Smooth muscle cell (in vitro differentiated cells): ENCODE results near the gene FARS2. TPM values are rescaled to one million over a fixed set of nuclear protein-coding genes. Genes with fewer than 3 reads are reported as not detected.

ENCODE experiments used
- DNase-seq: peaks from one replicate; lab custom pipeline; 2025; ENCODE audit not compliant: unreplicated experiment; lab: John Stamatoyannopoulos, UW
- H2AFZ ChIP-seq: fragments of 200-600 bp; sonication (generic); 2 replicates; pipeline ENCODE4 v1.6.0; 2016; ENCODE audit warnings: antibody characterized with exemption, low read depth, mild to moderate bottlenecking
- H3F3A ChIP-seq: fragments of 200-600 bp; sonication (generic); 2 replicates; pipeline ENCODE4 v1.6.0; 2017; ENCODE audit warnings: antibody characterized with exemption, low read depth
- H3K27ac ChIP-seq: fragments of 200-600 bp; sonication (generic); 2 replicates; pipeline ENCODE4 v1.5.1; 2016; ENCODE audit warnings: low read depth, mild to moderate bottlenecking
- H3K27me3 ChIP-seq: fragments of 200-600 bp; sonication (generic); 2 replicates; pipeline ENCODE4 v1.6.1; 2016; ENCODE audit warnings: low read depth, mild to moderate bottlenecking
- H3K36me3 ChIP-seq: fragments of 200-600 bp; sonication (generic); 2 replicates; pipeline ENCODE4 v1.5.1; 2016; ENCODE audit warnings: low read depth
- H3K4me1 ChIP-seq: fragments of 200-600 bp; sonication (generic); 2 replicates; pipeline ENCODE4 v1.5.1; 2016; ENCODE audit warnings: low read depth
- H3K4me2 ChIP-seq: fragments of 200-600 bp; sonication (generic); 2 replicates; pipeline ENCODE4 v1.6.0; 2016; ENCODE audit warnings: mild to moderate bottlenecking
- H3K4me3 ChIP-seq: fragments of 200-600 bp; sonication (generic); 2 replicates; pipeline ENCODE4 v1.5.1; 2016; ENCODE audit warnings: mild to moderate bottlenecking
- H3K79me2 ChIP-seq: fragments of 200-600 bp; sonication (generic); 2 replicates; pipeline ENCODE4 v1.6.0; 2016; ENCODE audit warnings: low read depth, mild to moderate bottlenecking
- H3K9ac ChIP-seq: fragments of 200-600 bp; sonication (generic); 2 replicates; pipeline ENCODE4 v1.6.0; 2016; ENCODE audit warnings: low read depth
- H3K9me3 ChIP-seq: fragments of 200-600 bp; sonication (generic); replicated peaks from 2 replicates; pipeline ENCODE4 v1.5.1; 2016; ENCODE audit warnings: low read depth
- H4K20me1 ChIP-seq: fragments of 200-600 bp; sonication (generic); 2 replicates; pipeline ENCODE4 v1.6.0; 2016; ENCODE audit warnings: low read depth
- WGBS: methylation state at CpG from one replicate; pipeline ENCODE4 v1.1.7; 2016; ENCODE audit warnings: low lambda C conversion rate; 5-methylcytosine and 5-hydroxymethylcytosine counted together
- polyA plus RNA-seq: library from polyadenylated mRNA; unstranded; fragments of >200 nt; fragmentation: Nextera tagmentation; extraction: Ambion mirVana; gene quantifications from 2 replicates; pipeline ENCODE4 v1.2.1, GENCODE V29; 2016
- total RNA-seq: library from RNA; depleted of rRNA; stranded (reverse); fragments of >200 nt; gene quantifications from 2 replicates; pipeline ENCODE4 v1.2.3, GENCODE V29; 2014
- TF ChIP-seq, protein P1 (sequence below): fragments of 200-600 bp; sonication (generic); IDR thresholded peaks from 2 replicates; pipeline ENCODE4 v1.5.1; 2017; ENCODE audit warnings: borderline replicate concordance, mild to moderate bottlenecking, antibody characterized with exemption; ENCODE audit not compliant: insufficient read depth, poor library complexity, severe bottlenecking

The FARS2 gene
- total and polyA plus RNA-seq, 2 experiments from 2014 or later, result 9.6 to 13.2 TPM

DNA sequence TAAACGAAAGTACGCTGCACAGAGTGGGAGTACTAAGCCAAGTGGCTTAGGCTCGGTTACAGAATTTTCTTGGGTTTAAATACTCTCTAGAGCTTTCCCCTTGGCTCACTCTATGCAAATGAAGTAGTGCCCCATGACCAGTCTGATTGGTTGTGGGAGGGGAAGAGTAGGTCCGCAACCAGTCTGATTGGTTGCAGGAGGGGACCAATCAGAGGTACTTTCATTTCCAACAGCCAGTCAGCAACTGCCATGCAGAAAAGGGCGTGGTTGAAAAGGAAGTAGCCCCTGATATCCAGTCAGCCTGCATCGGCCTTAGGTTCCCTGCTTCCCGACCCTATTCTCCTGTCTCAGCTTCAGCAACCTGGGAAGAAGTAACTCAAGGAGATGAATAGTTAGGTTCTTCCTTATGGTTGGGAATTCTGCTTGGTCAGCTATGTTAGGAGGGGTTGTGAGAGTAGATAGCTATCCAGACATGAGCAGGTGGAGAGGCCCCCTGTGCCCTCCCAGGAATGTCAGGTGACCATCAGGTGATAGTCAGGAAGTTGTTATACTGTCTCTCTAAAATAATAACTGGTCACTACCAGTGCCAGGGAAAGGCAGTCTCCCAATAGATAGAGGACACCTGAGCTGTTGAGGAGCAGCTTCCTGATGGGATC is 57.4 kb downstream of the FARS2 start:
- H3K27ac ChIP-seq, result no peak overlapping the region
- 79% methylated on average over 7 of the region's 7 CpGs for WGBS
- no peak overlapping the region for H3K4me3 ChIP-seq

DNA sequence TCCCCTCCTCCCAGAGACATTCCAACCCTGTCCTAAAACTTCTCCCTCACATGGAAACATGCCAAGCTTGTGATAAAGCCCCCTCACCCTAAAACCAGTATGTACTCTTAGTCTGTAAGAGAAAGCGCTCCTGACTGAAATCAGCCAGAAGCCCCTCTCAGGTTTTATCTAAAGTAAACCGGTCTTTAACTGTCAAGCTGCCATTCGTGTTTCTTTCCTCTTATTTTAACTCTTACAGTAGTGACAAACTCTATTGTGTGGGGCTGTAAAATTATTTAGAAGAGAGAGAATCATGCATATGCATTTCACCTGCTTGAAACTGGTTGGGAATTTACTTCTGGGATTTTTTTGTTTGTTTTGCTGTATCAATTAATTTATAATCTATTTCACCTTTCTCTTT is 62.7 kb downstream of the FARS2 start:
- Histone ChIP-seq H3K9ac (no peak overlapping the region), H3K4me1 (no peaks in the 10 kb centered on the region), H3K9me3 (no peaks in the 10 kb centered on the region), H3K27me3 (no peaks in the 10 kb centered on the region), H4K20me1 (peaks cover 7% of the 10 kb centered on the region), H3K4me2 (no peak overlapping the region), H2AFZ (no peak overlapping the region), H3K27ac (no peak overlapping the region), H3K79me2 (no peaks in the 10 kb centered on the region), H3K4me3 (no peak overlapping the region), H3F3A (no peaks in the 10 kb centered on the region), H3K36me3 (no peaks in the 10 kb centered on the region)
- TF ChIP-seq, protein P1, sequence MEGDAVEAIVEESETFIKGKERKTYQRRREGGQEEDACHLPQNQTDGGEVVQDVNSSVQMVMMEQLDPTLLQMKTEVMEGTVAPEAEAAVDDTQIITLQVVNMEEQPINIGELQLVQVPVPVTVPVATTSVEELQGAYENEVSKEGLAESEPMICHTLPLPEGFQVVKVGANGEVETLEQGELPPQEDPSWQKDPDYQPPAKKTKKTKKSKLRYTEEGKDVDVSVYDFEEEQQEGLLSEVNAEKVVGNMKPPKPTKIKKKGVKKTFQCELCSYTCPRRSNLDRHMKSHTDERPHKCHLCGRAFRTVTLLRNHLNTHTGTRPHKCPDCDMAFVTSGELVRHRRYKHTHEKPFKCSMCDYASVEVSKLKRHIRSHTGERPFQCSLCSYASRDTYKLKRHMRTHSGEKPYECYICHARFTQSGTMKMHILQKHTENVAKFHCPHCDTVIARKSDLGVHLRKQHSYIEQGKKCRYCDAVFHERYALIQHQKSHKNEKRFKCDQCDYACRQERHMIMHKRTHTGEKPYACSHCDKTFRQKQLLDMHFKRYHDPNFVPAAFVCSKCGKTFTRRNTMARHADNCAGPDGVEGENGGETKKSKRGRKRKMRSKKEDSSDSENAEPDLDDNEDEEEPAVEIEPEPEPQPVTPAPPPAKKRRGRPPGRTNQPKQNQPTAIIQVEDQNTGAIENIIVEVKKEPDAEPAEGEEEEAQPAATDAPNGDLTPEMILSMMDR, result no peak
- no peak for DNase-seq
- WGBS, result over 99% methylated on average over 3 of the region's 3 CpGs

More for the DNA sequence above, 57.4 kb downstream of the FARS2 start:
- DNase-seq, result no peak
- Histone ChIP-seq H2AFZ (no peak overlapping the region), H4K20me1 (no peaks in the 10 kb centered on the region), H3K9ac (no peak overlapping the region), H3K4me1 (no peaks in the 10 kb centered on the region), H3K36me3 (no peaks in the 10 kb centered on the region), H3K9me3 (no peaks in the 10 kb centered on the region), H3K27me3 (no peaks in the 10 kb centered on the region), H3K4me2 (no peak overlapping the region), H3F3A (peaks cover 10% of the 10 kb centered on the region), H3K79me2 (no peaks in the 10 kb centered on the region)
- TF ChIP-seq, protein P1, result no peak

DNA sequence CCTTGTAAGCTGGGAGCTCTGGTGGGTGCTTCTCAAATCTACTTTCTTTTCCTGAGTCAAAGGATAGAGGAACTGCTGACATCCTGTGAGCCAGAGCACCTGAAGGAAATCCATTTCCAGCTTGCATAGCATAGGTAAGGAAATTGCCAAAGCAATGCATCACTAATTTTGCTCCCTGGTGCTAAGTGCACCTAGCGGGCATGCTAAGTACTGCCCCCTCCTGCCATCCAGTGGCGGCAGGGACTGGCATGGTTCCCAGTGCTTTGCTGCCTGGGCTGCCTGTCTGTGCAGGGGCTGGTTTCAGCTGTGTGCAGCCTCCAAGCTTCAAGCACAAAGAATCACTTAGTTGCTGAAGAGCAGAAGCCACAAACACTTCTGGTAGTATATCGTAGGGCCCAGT is 63.9 kb downstream of the FARS2 start:
- Histone ChIP-seq H3K9me3 (no peaks in the 10 kb centered on the region), H3K27me3 (no peaks in the 10 kb centered on the region), H2AFZ (no peak overlapping the region), H3K4me2 (no peak overlapping the region), H3K79me2 (no peaks in the 10 kb centered on the region), H3K36me3 (no peaks in the 10 kb centered on the region), H4K20me1 (peaks cover 17% of the 10 kb centered on the region), H3K4me1 (no peaks in the 10 kb centered on the region), H3K9ac (no peak overlapping the region), H3F3A (no peaks in the 10 kb centered on the region), H3K27ac (no peak overlapping the region), H3K4me3 (no peak overlapping the region)
- no peak for DNase-seq
- WGBS, result 91% methylated on average over 3 of the region's 3 CpGs
- TF ChIP-seq, protein P1, result no peak
